K562 (cell line): Measurements from ENCODE around the gene ATP4B. TPM values are rescaled to one million over a fixed set of nuclear protein-coding genes. Genes with fewer than 3 reads are reported as not detected.
A peak's percentile ranks its signal among the peaks of the same experiment; 100 is the strongest.

Experiments
- ATAC-seq: fragments of 200-7000 bp; cut with Tn5 transposase; 3 replicates; pipeline ENCODE4 v1.9.1; 2020; ENCODE audit warnings: moderate library complexity
- BruUV-seq: library from RNA; stranded (reverse); fragments of 400-500 nt; replicated peaks from 2 replicates; lab custom pipeline; 2021; lab: Mats Ljungman, UMichigan
- CTCF ChIA-PET: fragments of 300-600 bp; formaldehyde crosslinking; extraction: SDS; loops from one replicate; lab custom pipeline; 2021; ENCODE audit warnings: low intra/inter-chr PET ratio; lab: Yijun Ruan, JAX
- POLR2A ChIA-PET: fragments of 300-600, 350-650 bp; sonication (Branson Sonifier 250); formaldehyde crosslinking; extraction: SDS; loops from one replicate; lab custom pipeline; 2021; ENCODE audit warnings: antibody characterized with exemption, inconsistent platforms; lab: Yijun Ruan, JAX
- DNase-seq, 4 experiments: peaks; one replicate each; pipeline versions ENCODE4 v3.0.0 to v3.0.0-alpha.2; 2011 to 2018; ENCODE audit warnings: low spot score in 3 of 4, mixed read lengths in 3 of 4; ENCODE audit errors: extremely low read depth in 1 of 4
- FAIRE-seq: peaks from 2 replicates; lab custom pipeline; 2011; peaks lifted over from hg19 to GRCh38; lab: Jason Lieb, UNC
- H2AFZ ChIP-seq: 2 replicates; pipeline ENCODE4 v1.6.0; 2011; ENCODE audit warnings: low read depth, low read length, control low read depth, inconsistent platforms
- H3K27ac ChIP-seq: fragments of 200-600 bp; 3 replicates; pipeline ENCODE4 v1.8.0; 2011; ENCODE audit warnings: low read depth, mild to moderate bottlenecking, control low read depth, inconsistent platforms, low read length, moderate library complexity, mixed read lengths; ENCODE audit errors: extremely low read depth
- H3K27me3 ChIP-seq, 2 experiments: fragments of 300-600 bp in 1 of 2; 2 replicates in 1 of 2; 3 replicates in 1 of 2; pipeline versions ENCODE4 v1.6.0 to v1.8.0; 2011; ENCODE audit warnings: inconsistent platforms in 2 of 2, low read length in 2 of 2, mild to moderate bottlenecking in 1 of 2, mixed read lengths in 1 of 2, moderate library complexity in 1 of 2; ENCODE audit not compliant: control insufficient read depth in 2 of 2, insufficient read depth in 2 of 2
- H3K36me3 ChIP-seq: fragments of 300-600 bp; 3 replicates; pipeline ENCODE4 v1.8.0; 2011; ENCODE audit warnings: mild to moderate bottlenecking, low read length, inconsistent platforms; ENCODE audit not compliant: control insufficient read depth, insufficient read depth
- H3K4me1 ChIP-seq, 2 experiments: fragments of 200-600 bp in 1 of 2; replicated peaks in 1 of 2; 2 replicates in 1 of 2; 3 replicates in 1 of 2; pipeline versions ENCODE4 v1.5.1 to v1.8.0; 2011; ENCODE audit warnings: inconsistent platforms in 2 of 2, low read length in 2 of 2, mild to moderate bottlenecking in 1 of 2, mixed read lengths in 1 of 2, moderate library complexity in 1 of 2; ENCODE audit not compliant: control insufficient read depth in 2 of 2, insufficient read depth in 2 of 2
- H3K4me2 ChIP-seq: 2 replicates; pipeline ENCODE4 v1.6.1; 2011; ENCODE audit warnings: low read length, control low read depth, inconsistent platforms, mixed read lengths; ENCODE audit not compliant: insufficient read depth
- H3K4me3 ChIP-seq: fragments of 200-600 bp; sonication (generic), shearing (Covaris generic); 2 replicates; pipeline ENCODE4 v1.5.1; 2016; ENCODE audit warnings: control low read depth, inconsistent platforms
- H3K79me2 ChIP-seq: fragments of 200-600 bp; 3 replicates; pipeline ENCODE4 v1.8.0; 2011; ENCODE audit warnings: low read length, inconsistent platforms; ENCODE audit not compliant: control insufficient read depth, insufficient read depth
- H3K9ac ChIP-seq, 2 experiments: 2 replicates each; pipeline versions ENCODE4 v1.6.0 to v1.6.1; 2011; ENCODE audit warnings: low read depth in 2 of 2, low read length in 2 of 2, control low read depth in 1 of 2, inconsistent platforms in 1 of 2, mild to moderate bottlenecking in 1 of 2, mixed read lengths in 1 of 2; ENCODE audit not compliant: insufficient read depth in 1 of 2
- H3K9me1 ChIP-seq: one replicate; pipeline ENCODE4 v1.6.0; 2011; ENCODE audit warnings: inconsistent platforms, mild to moderate bottlenecking, low read length, moderate library complexity; ENCODE audit not compliant: control insufficient read depth, insufficient read depth
- H3K9me3 ChIP-seq: replicated peaks from 2 replicates; pipeline ENCODE4 v1.5.1; 2011; ENCODE audit warnings: low read depth, low read length, inconsistent platforms; ENCODE audit not compliant: control insufficient read depth, insufficient read depth
- H4K20me1 ChIP-seq: replicated peaks from 2 replicates; pipeline ENCODE4 v1.6.1; 2011; ENCODE audit warnings: low read length, inconsistent platforms, mixed read lengths; ENCODE audit not compliant: control insufficient read depth, insufficient read depth
- ESRRA ChIP-seq: fragments of 450-650 bp; IDR thresholded peaks from 2 replicates; pipeline ENCODE4 v1.6.1; 2014; ENCODE audit warnings: low read depth, mild to moderate bottlenecking, moderate library complexity, borderline replicate concordance
- NBN ChIP-seq: fragments of 450-650 bp; IDR thresholded peaks from 2 replicates; pipeline ENCODE4 v1.6.1; 2016; ENCODE audit warnings: low read depth, mild to moderate bottlenecking
- NFE2L1 ChIP-seq: fragments of 450-650 bp; IDR thresholded peaks from 2 replicates; pipeline ENCODE4 v1.6.1; 2016; ENCODE audit warnings: missing genetic modification characterization, low read depth, mild to moderate bottlenecking, missing compliant biosample characterization, moderate library complexity, borderline replicate concordance
- PBX2 ChIP-seq, 2 experiments: IDR thresholded peaks in 1 of 2; conservative IDR thresholded peaks in 1 of 2; 2 replicates each; pipeline ENCODE4 v1.6.1; 2016; ENCODE audit warnings: low read depth in 2 of 2, mild to moderate bottlenecking in 1 of 2, missing compliant biosample characterization in 1 of 2, missing genetic modification characterization in 1 of 2, moderate library complexity in 1 of 2
- RFX1 ChIP-seq: fragments of 450-650 bp; IDR thresholded peaks from 2 replicates; pipeline ENCODE4 v1.6.1; 2016; ENCODE audit warnings: mild to moderate bottlenecking, moderate library complexity
- TAF1 ChIP-seq: IDR thresholded peaks from 2 replicates; pipeline ENCODE4 v1.6.1; 2011; ENCODE audit warnings: mild to moderate bottlenecking, low read length, moderate library complexity; ENCODE audit not compliant: insufficient read depth, control insufficient read depth, severe bottlenecking; ENCODE audit errors: extremely low read depth
- TSC22D4 ChIP-seq: fragments of 450-650 bp; IDR thresholded peaks from 2 replicates; pipeline ENCODE4 v1.6.1; 2016; ENCODE audit warnings: missing genetic modification characterization, missing biosample characterization, control low read depth
- ZBTB1 ChIP-seq: sonication (generic); formaldehyde crosslinking; IDR thresholded peaks from 2 replicates; pipeline ENCODE4 v1.8.1; 2023; ENCODE audit warnings: missing genetic modification reagents, low read depth, mild to moderate bottlenecking, borderline replicate concordance
- ZEB2 ChIP-seq: fragments of 450-650 bp; IDR thresholded peaks from 2 replicates; pipeline ENCODE4 v1.6.1; 2016
- ZKSCAN1 ChIP-seq: fragments of 150-350 bp; IDR thresholded peaks from 2 replicates; pipeline ENCODE4 v1.6.1; 2016; ENCODE audit warnings: low read depth, low read length
- ZNF274 ChIP-seq: IDR thresholded peaks from 2 replicates; pipeline ENCODE4 v1.6.1; 2011; ENCODE audit warnings: low read depth, mild to moderate bottlenecking, low read length, moderate library complexity, borderline replicate concordance
- ZNF347 ChIP-seq: fragments of 450-650 bp; formaldehyde crosslinking; IDR thresholded peaks from 2 replicates; pipeline ENCODE4 v1.4.0; 2020; ENCODE audit warnings: low read depth, mild to moderate bottlenecking, moderate library complexity
- ZNF639 ChIP-seq, 2 experiments: fragments of 200-800 bp in 1 of 2; sonication (Bioruptor generic) in 1 of 2; sonication (generic) in 1 of 2; formaldehyde crosslinking in 1 of 2; IDR thresholded peaks in 1 of 2; conservative IDR thresholded peaks in 1 of 2; 2 replicates each; pipeline versions ENCODE4 v1.5.0 to v1.6.1; 2016 to 2020; ENCODE audit warnings: missing compliant biosample characterization in 1 of 2, missing genetic modification characterization in 1 of 2, missing genetic modification reagents in 1 of 2
- ZNF75A ChIP-seq: fragments of 450-650 bp; formaldehyde crosslinking; IDR thresholded peaks from 2 replicates; pipeline ENCODE4 v1.4.0; 2020; ENCODE audit warnings: mild to moderate bottlenecking
- ZNF76 ChIP-seq: fragments of 250-450 bp; sonication (Bioruptor Pico); IDR thresholded peaks from 2 replicates; pipeline ENCODE4 v1.4.0; 2020; ENCODE audit warnings: mild to moderate bottlenecking, moderate library complexity, borderline replicate concordance
- WGBS: fragments of 100-300 bp; shearing (Covaris generic); methylation state at CpG from one replicate; pipeline ENCODE4 v1.1.6; 2016; ENCODE audit warnings: low coverage, mixed read lengths; ENCODE audit not compliant: insufficient coverage; ENCODE audit errors: missing lambda C conversion rate; 5-methylcytosine and 5-hydroxymethylcytosine counted together
- in situ Hi-C: fragments of 300-500 bp; cut with MboI; formaldehyde crosslinking; loops from 4 replicates; pipeline ENCODE4 v1.15.0; 2018; ENCODE audit warnings: inconsistent platforms, mixed read lengths
- intact Hi-C: fragments of 100-400 bp; cut with micrococcal nuclease; formaldehyde crosslinking; loops from 2 replicates; pipeline ENCODE4 v1.14.2; 2022
- polyA plus RNA-seq, 8 experiments: library from polyadenylated mRNA; depleted of rRNA in 4 of 8; stranded (reverse) in 5 of 8; unstranded in 3 of 8; fragments of >200 nt; fragmentation: Nextera tagmentation in 2 of 8; fragmentation: Illumina TruSeq in 1 of 8; extraction: Ambion mirVana in 2 of 8; extraction: Trizol in 1 of 8; gene quantifications; 2 replicates each; pipeline versions ENCODE4 v1.2.1 to v1.2.3, GENCODE V29; 2011 to 2014; ENCODE audit warnings: inconsistent platforms in 1 of 8, missing spikeins in 1 of 8
- total RNA-seq, 7 experiments: library from RNA; depleted of rRNA in 6 of 7; stranded (reverse); fragments of >200 nt in 6 of 7; fragmentation: Illumina TruSeq in 2 of 7; extraction: Trizol in 2 of 7; gene quantifications; 2 replicates each; pipeline versions ENCODE4 v1.2.1 to v1.2.3, GENCODE V29; 2011 to 2021; ENCODE audit warnings: low replicate concordance in 1 of 7

The ATP4B gene
- total and polyA plus RNA-seq, 9 of the 15 experiments (the other 6 are each of a cell fraction or from before 2014, with no cell fraction given) = not detected

- H3K9me3 ChIP-seq = no peaks in the 10 kb centered on the region
- intact Hi-C loops (no loop called here), in situ Hi-C loops (loop anchor here (10.0 kb wide), 1 partner anchor 60 kb away; no protein-coding TSS in a partner anchor)
- H3K36me3 ChIP-seq = no peaks in the 10 kb centered on the region
- ChIA-PET POLR2A (interaction anchor here (0.7 to 1.4 kb wide), 2 partner anchors 22 to 59 kb away, joined by 3 to 4 read pairs; no protein-coding TSS in a partner anchor), CTCF (no interaction called here)
- ATAC-seq (no peak), FAIRE-seq (no peak), DNase-seq (no peak)
- H3K9ac ChIP-seq = no peak overlapping the region
- BruUV-seq = no TSS peak
- H3K9me1 ChIP-seq = no peaks in the 10 kb centered on the region
- no peak overlapping the region for H3K4me3 ChIP-seq
- no peak overlapping the region for H3K4me2 ChIP-seq
- H3K27ac ChIP-seq = no peak overlapping the region
- no peaks in the 10 kb centered on the region for H3K79me2 ChIP-seq
- H3K27me3 ChIP-seq = peaks cover 22 to 49% of the 10 kb centered on the region in 2 experiments; a peak in 3 of 5 replicates
- peaks cover 0 to 4% of the 10 kb centered on the region in 2 experiments; a peak in 2 of 5 replicates for H3K4me1 ChIP-seq
- H4K20me1 ChIP-seq = no peaks in the 10 kb centered on the region
- WGBS = 32% methylated on average over 20 of the region's 21 CpGs
- no peak overlapping the region for H2AFZ ChIP-seq
- TF ChIP-seq ZKSCAN1 = peak; percentile 47; the same call in 1 of the 2 replicates
- no peak for TF ChIP-seq NBN
- TF ChIP-seq ZNF76 (CRISPR knock-in tag) = no peak
- TF ChIP-seq ZNF347 = no peak
- TF ChIP-seq ZNF75A (CRISPR knock-in tag) = no peak
- no peak for TF ChIP-seq NFE2L1 (tag)
- TF ChIP-seq ESRRA = 0 out of 2 replicates have a peak, but pooled peaks have one; percentile 18
- no peak for TF ChIP-seq TAF1
- TF ChIP-seq ZEB2 = peak; percentile 9; the same call in 1 of the 2 replicates
- TF ChIP-seq RFX1 = no peak
- TF ChIP-seq ZNF274 = no peak
- no peak for TF ChIP-seq ZBTB1 (CRISPR knock-in tag)
- TF ChIP-seq ZNF639 (CRISPR knock-in tag; conservative IDR thresholded peaks at IDR 0.05 in 1 of 2, IDR thresholded peaks at IDR 0.05 in 1 of 2) = no peak
- no peak for TF ChIP-seq PBX2 (CRISPR knock-in tag; IDR thresholded peaks at IDR 0.05; ENCODE audit: low read depth)
- no peak for TF ChIP-seq PBX2 (tag; conservative IDR thresholded peaks at IDR 0.05; ENCODE audit: low read depth)
- TF ChIP-seq TSC22D4 (tag) = no peak
Measured at GRCh38 chr13:113664751-113665596, 7.0 kb upstream of the ATP4B start.
